Testis (tissue), 3 donors: ENCODE results near the gene ZNF487. TPM values are rescaled to one million over a fixed set of nuclear protein-coding genes. Genes with fewer than 3 reads are reported as not detected.
"Not testable (repeated sequence)": the region's sequence is repeated elsewhere in the genome, so short reads cannot be mapped to it uniquely, and the experiment has no call there.

Experiments used
- DNase-seq: peaks from one replicate; pipeline ENCODE4 v3.0.0-alpha.2; 2019
- H3K27ac ChIP-seq, 2 donors: fragments of 200-600 bp; sonication (generic); one replicate each; pipeline ENCODE4 v1.5.1; 2019
- H3K27me3 ChIP-seq: fragments of 200-600 bp; sonication (generic); one replicate; pipeline ENCODE4 v1.5.1; 2019
- H3K36me3 ChIP-seq: fragments of 200-600 bp; sonication (generic); one replicate; pipeline ENCODE4 v1.5.1; 2017; ENCODE audit warnings: low read depth; ENCODE audit errors: missing control alignments
- H3K4me1 ChIP-seq: fragments of 200-600 bp; sonication (generic); one replicate; pipeline ENCODE4 v1.5.1; 2019
- H3K4me3 ChIP-seq, 2 donors: fragments of 200-600 bp; sonication (generic); one replicate each; pipeline ENCODE4 v1.5.1; 2017 to 2019
- H3K9me3 ChIP-seq: fragments of 200-600 bp; sonication (generic); one replicate; pipeline ENCODE4 v1.5.1; 2017
- POLR2A ChIP-seq: fragments of 450-650 bp; IDR thresholded peaks from one replicate; pipeline ENCODE4 v1.6.1; 2017; ENCODE audit warnings: antibody characterized with exemption, mild to moderate bottlenecking, moderate library complexity
- WGBS, 2 donors: methylation state at CpG; one replicate each; pipeline ENCODE4 v1.1.5; 2018; 5-methylcytosine and 5-hydroxymethylcytosine counted together
- intact Hi-C: fragments of 100-400 bp; cut with DNase I; formaldehyde crosslinking; loops from one replicate; pipeline ENCODE4 v1.15.1; 2023; ENCODE audit warnings: low total_unique reads
- polyA plus RNA-seq: library from polyadenylated mRNA; stranded (reverse); fragments of 350-450 nt; fragmentation: Illumina TruSeq; extraction: RNeasy Lipid Tissue Mini Kit (QIAGEN cat#74804); gene quantifications from one replicate; pipeline ENCODE4 v1.2.3, GENCODE V29; 2014; ENCODE audit warnings: low read depth, low replicate concordance; ENCODE audit not compliant: insufficient read depth
- total RNA-seq, 2 donors: library from RNA; depleted of rRNA; stranded (reverse); fragments of >200 nt; gene quantifications; one replicate each; pipeline ENCODE4 v1.2.3, GENCODE V29; 2016
- TF ChIP-seq, protein P1 (sequence below), 3 experiments: fragments of 450-650 bp in 2 of 3; fragments of 200-600 bp in 1 of 3; sonication (generic) in 1 of 3; IDR thresholded peaks; one replicate each; pipeline ENCODE4 v1.5.1; 2016 to 2019; ENCODE audit warnings: antibody characterized with exemption in 3 of 3, mild to moderate bottlenecking in 2 of 3, moderate library complexity in 1 of 3

The ZNF487 gene
- total and polyA plus RNA-seq, 3 donors from 2014 or later, result 22.8 to 46.2 (median 43.1) TPM

DNA sequence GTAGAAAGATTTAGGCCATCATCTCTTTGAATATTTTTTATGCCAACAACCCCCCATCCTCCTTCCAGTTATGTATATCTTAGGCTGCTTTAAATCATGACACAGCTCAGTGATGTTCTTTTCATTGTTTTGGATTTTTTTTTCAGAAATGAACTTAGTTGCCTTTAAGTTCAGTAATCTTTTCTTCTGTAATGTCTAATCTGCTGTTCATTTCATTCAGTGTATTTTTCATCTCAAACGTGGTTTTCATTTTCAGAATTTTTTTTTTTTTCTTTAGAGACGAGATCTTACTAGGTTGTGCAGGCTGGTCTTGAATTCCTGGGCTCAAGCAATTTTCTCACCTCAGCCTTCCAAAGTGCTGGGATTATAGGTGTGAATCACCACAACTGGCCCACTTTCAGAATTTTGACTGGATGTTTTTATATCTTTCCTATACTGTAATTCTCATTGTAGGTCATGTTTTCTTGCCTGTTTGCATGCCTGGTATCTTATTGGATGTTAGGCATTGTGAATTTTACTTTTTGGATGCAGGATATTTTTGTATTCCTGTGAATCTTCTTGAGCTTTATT, 8.1 kb downstream of the ZNF487 start:
- no peak for DNase-seq
- H3K36me3 ChIP-seq, result no peaks in the 10 kb centered on the region
- no peaks in the 10 kb centered on the region for H3K4me1 ChIP-seq
- H3K27ac ChIP-seq, result no peak overlapping the region
- H3K27me3 ChIP-seq, result no peaks in the 10 kb centered on the region
- 87 to 94% methylated on average over 2 of the region's 2 CpGs for whole genome bisulfite sequencing, 2 donors
- no peak overlapping the region for H3K4me3 ChIP-seq
- TF ChIP-seq, protein P1, sequence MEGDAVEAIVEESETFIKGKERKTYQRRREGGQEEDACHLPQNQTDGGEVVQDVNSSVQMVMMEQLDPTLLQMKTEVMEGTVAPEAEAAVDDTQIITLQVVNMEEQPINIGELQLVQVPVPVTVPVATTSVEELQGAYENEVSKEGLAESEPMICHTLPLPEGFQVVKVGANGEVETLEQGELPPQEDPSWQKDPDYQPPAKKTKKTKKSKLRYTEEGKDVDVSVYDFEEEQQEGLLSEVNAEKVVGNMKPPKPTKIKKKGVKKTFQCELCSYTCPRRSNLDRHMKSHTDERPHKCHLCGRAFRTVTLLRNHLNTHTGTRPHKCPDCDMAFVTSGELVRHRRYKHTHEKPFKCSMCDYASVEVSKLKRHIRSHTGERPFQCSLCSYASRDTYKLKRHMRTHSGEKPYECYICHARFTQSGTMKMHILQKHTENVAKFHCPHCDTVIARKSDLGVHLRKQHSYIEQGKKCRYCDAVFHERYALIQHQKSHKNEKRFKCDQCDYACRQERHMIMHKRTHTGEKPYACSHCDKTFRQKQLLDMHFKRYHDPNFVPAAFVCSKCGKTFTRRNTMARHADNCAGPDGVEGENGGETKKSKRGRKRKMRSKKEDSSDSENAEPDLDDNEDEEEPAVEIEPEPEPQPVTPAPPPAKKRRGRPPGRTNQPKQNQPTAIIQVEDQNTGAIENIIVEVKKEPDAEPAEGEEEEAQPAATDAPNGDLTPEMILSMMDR (IDR thresholded peaks at IDR 0.05), result no peak
- no peak for TF ChIP-seq POLR2A
- intact Hi-C loops, result no loop called here
- H3K9me3 ChIP-seq, result no peaks in the 10 kb centered on the region

DNA sequence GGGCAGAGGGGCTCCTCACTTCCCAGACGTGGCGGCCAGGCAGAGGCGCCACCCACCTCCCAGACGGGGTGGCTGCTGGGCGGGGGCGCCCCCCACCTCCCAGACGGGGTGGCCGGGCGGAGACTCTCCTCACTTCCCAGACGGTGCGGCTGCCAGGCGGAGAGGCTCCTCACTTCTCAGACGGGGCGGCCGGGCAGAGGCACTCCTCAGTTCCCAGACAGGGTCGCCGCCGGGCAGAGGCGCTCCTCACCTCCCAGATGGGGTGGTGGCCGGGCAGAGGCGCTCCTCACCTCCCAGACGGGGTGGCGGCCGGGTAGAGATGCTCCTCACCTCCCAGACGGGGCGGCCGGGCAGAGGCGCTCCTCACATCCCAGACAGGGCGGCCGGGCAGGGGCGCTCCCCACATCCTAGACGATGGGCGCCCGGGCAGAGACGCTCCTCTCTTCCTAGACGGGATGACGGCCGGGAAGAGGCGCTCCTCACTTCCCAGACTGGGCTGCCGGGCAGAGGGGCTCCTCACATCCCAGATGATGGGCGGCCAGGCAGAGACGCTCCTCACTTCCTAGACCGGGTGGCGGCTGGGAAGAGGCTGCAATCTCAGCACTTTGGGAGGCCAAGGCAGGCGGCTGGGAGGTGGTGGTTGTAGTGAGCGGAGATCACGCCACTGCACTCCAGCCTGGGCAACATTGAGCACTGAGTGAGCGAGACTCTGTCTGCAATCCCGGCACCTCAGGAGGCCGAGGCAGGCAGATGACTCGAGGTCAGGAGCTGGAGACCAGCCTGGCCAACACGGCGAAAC, 9.5 kb downstream of the ZNF487 start:
- H3K9me3 ChIP-seq, DNase-seq, H3K27me3 ChIP-seq, H3K4me1 ChIP-seq, H3K36me3 ChIP-seq, H3K27ac ChIP-seq, H3K4me3 ChIP-seq, intact Hi-C loops: not testable (repeated sequence)
- 94 to 95% methylated on average over 28 to 53 of the region's 53 CpGs for WGBS, 2 donors

DNA sequence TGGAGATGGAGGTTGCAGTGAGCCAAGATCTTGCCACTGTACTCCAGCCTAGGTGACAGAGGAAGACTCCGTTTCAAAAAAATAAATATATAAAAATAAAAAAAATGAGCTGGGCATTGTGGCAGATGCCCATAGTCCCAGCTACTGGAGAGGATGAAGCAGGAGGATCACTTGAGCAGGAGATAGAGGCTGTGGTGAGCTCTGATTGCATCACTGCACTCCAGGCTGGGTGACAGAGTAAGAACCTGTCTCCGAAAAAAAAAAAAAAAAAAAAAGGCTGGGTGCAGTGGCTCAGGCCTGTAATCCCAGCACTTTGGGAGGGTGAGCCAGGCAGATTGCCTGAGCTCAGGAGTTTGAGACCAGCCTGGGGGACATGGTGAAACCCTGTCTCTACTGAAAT, 11.8 kb downstream of the ZNF487 start:
- no peaks in the 10 kb centered on the region for H3K27me3 ChIP-seq
- WGBS, 2 donors, result 88 to 100% methylated on average over 2 of the region's 2 CpGs
- no peaks in the 10 kb centered on the region for H3K36me3 ChIP-seq

DNA sequence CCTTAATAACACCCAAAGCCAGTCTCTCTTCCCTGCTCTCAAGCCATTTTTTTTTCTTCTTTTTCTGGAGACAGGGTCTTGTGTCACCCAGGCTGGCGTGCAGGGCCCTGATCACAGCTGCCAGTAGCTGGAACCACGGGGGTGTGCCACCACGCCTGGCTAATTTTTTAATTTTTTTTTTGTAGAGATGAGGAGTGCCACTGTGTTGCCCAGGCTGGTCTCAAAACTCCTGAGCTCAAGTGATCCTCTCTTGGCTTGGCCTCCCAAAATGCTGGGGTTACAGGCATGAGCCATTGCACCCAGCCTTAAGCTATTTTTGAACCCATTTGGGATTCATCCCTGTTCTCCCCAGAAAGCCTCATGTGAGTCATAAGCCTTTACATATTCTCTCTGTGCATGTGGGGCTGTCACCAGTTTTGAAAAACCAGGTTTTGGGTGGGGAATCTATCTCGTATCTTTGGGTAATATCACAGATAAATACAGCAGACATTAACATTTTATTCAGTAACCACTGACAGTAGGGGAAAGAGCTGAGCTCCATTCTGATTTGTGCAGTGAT, 15.5 kb downstream of the ZNF487 start:
- TF ChIP-seq POLR2A, result no peak
- TF ChIP-seq, protein P1 (IDR thresholded peaks at IDR 0.05), result no peak
- Histone ChIP-seq H3K27ac (no peak overlapping the region), H3K4me3 (no peak overlapping the region), H3K4me1 (peaks cover 6% of the 10 kb centered on the region), H3K9me3 (no peaks in the 10 kb centered on the region), H3K27me3 (no peaks in the 10 kb centered on the region), H3K36me3 (no peaks in the 10 kb centered on the region)
- 78 to 82% methylated on average over 4 of the region's 4 CpGs for WGBS, 2 donors
- intact Hi-C loops, result no loop called here
- DNase-seq, result no peak

More for the DNA sequence above, 11.8 kb downstream of the ZNF487 start:
- Histone ChIP-seq H3K27ac (no peak overlapping the region), H3K4me3 (no peak overlapping the region), H3K4me1 (no peaks in the 10 kb centered on the region), H3K9me3 (no peaks in the 10 kb centered on the region)
- DNase-seq, result no peak
- TF ChIP-seq POLR2A, result no peak
- TF ChIP-seq, protein P1 (IDR thresholded peaks at IDR 0.05), result no peak
- intact Hi-C loops, result no loop called here

DNA sequence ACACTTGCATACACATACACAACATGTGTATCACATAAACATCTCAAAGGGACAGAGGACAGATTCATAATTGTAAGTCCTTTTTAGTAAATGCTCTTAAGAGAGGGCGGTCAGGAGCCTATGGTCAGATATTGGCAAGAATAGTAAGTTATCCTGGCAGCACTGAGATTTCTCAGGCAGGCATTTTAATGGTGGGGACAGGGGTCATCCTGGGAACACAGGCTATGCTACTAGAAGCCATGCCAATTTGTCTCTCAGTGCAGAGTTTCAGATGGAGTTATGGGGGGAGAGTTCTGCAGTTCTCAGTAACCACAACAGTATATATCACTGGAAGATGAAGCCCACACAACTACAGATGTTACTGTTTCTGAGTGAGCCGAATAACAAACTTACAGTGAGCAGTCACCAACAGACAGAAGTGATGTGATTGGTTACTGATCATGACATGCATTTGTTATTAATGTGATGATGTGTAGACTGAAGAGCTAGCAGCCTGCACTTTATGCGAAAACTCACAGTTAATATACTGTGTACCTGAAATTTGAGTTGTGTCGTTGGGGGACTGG, 16.4 kb downstream of the ZNF487 start:
- intact Hi-C loops, result no loop called here
- WGBS, 2 donors, result 75 to 79% methylated on average over 4 of the region's 4 CpGs
- no peak overlapping the region for H3K27ac ChIP-seq

DNA sequence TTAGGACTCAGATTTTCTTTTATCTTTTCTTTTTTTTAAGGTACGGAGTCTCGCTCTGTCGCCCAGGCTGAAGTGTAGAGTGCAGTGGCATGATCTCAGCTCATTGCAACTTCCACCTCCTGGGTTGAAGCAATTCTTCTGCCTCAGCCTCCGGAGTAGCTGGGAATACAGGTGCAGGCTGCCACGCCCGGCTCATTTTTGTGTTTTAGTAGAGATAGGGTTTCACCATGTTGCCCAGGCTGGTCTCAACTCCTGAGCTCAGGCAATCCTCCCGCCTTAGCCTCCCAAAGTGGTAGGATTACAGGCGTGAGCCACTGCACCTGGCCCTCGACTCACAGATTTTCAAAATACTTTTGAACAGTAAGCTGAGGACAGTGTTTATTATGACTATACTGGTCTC, 17.1 kb downstream of the ZNF487 start:
- WGBS, 2 donors, result 93 to 94% methylated on average over 9 of the region's 9 CpGs
- H3K4me1 ChIP-seq, H3K4me3 ChIP-seq, intact Hi-C loops, H3K27ac ChIP-seq, H3K36me3 ChIP-seq, DNase-seq, H3K27me3 ChIP-seq, H3K9me3 ChIP-seq: not testable (repeated sequence)

More for the DNA sequence above, 16.4 kb downstream of the ZNF487 start:
- TF ChIP-seq, protein P1 (IDR thresholded peaks at IDR 0.05), result no peak
- no peak for TF ChIP-seq POLR2A
- H3K4me1 ChIP-seq, result peaks cover 6% of the 10 kb centered on the region
- no peak overlapping the region for H3K4me3 ChIP-seq
- H3K36me3 ChIP-seq, result no peaks in the 10 kb centered on the region
- no peak for DNase-seq
- H3K9me3 ChIP-seq, result no peaks in the 10 kb centered on the region
- no peaks in the 10 kb centered on the region for H3K27me3 ChIP-seq

DNA sequence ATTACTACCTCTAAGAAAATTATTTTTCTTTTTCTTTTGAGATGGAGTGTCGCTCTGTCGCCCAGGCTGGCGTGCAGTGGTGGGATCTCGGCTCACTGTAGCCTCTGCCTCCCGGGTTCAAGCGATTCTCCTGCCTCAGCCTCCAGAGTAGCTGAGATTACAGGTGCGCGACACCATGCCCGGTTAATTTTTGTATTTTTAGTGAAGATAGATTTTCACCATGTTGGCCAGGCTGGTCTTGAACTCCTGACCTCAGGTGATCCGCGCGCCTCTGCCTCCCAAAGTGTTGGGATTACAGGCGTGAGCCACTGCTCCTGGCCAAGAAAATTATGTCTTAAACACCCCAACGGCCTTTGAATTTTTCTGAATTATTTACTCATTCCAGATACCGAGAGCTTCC, 19.6 kb downstream of the ZNF487 start:
- 66 to 79% methylated on average over 15 of the region's 15 CpGs for WGBS, 2 donors
- H3K27me3 ChIP-seq, intact Hi-C loops, H3K36me3 ChIP-seq, H3K4me1 ChIP-seq, H3K9me3 ChIP-seq, H3K4me3 ChIP-seq, DNase-seq: not testable (repeated sequence)
- peak overlapping the region; percentile 21 to 70 for H3K27ac ChIP-seq
